HEK293T (cell line): ENCODE measurements around the gene YKT6.

Experiments
- CTCF ChIA-PET: fragments of 350-600 bp; formaldehyde crosslinking; extraction: SDS; loops from one replicate; lab custom pipeline; 2021; ENCODE audit warnings: antibody characterized with exemption, inconsistent platforms; lab: Yijun Ruan, JAX
- POLR2A ChIA-PET: fragments of 350-600 bp; formaldehyde crosslinking; extraction: SDS; loops from one replicate; lab custom pipeline; 2020; ENCODE audit warnings: antibody characterized with exemption, inconsistent platforms; lab: Yijun Ruan, JAX
- DNase-seq: peaks from one replicate; pipeline ENCODE4 v3.0.0; 2012; ENCODE audit warnings: mixed read lengths; ENCODE audit errors: extremely low spot score
- ARNT ChIP-seq: fragments of 450-650 bp; IDR thresholded peaks from 2 replicates; pipeline ENCODE4 v1.6.1; 2017; ENCODE audit warnings: mild to moderate bottlenecking
- BHLHE40 ChIP-seq: fragments of 450-650 bp; IDR thresholded peaks from 2 replicates; pipeline ENCODE4 v1.6.1; 2016; ENCODE audit warnings: mild to moderate bottlenecking, moderate library complexity, borderline replicate concordance
- CTBP1 ChIP-seq: fragments of 450-650 bp; IDR thresholded peaks from 2 replicates; pipeline ENCODE4 v1.6.1; 2016; ENCODE audit warnings: borderline replicate concordance
- ELF4 ChIP-seq: fragments of 450-650 bp; IDR thresholded peaks from 2 replicates; pipeline ENCODE4 v1.6.1; 2017; ENCODE audit warnings: antibody characterized with exemption
- FOXA1 ChIP-seq: fragments of 450-650 bp; IDR thresholded peaks from 2 replicates; pipeline ENCODE4 v1.6.1; 2016; ENCODE audit warnings: mild to moderate bottlenecking
- FOXK2 ChIP-seq: fragments of 450-650 bp; IDR thresholded peaks from 2 replicates; pipeline ENCODE4 v1.6.1; 2016; ENCODE audit warnings: mild to moderate bottlenecking
- FOXM1 ChIP-seq: fragments of 450-650 bp; IDR thresholded peaks from 2 replicates; pipeline ENCODE4 v1.6.1; 2017; ENCODE audit warnings: mild to moderate bottlenecking, borderline replicate concordance
- HDGF ChIP-seq: fragments of 450-650 bp; IDR thresholded peaks from 2 replicates; pipeline ENCODE4 v1.6.1; 2017; ENCODE audit warnings: antibody characterized with exemption, borderline replicate concordance
- L3MBTL2 ChIP-seq: fragments of 450-650 bp; conservative IDR thresholded peaks from 2 replicates; pipeline ENCODE4 v1.6.1; 2016; ENCODE audit warnings: mild to moderate bottlenecking
- LEF1 ChIP-seq: fragments of 450-650 bp; IDR thresholded peaks from 2 replicates; pipeline ENCODE4 v1.6.1; 2017; ENCODE audit warnings: mild to moderate bottlenecking, borderline replicate concordance
- NFRKB ChIP-seq: fragments of 450-650 bp; IDR thresholded peaks from 2 replicates; pipeline ENCODE4 v1.6.1; 2016; ENCODE audit warnings: mild to moderate bottlenecking, moderate library complexity
- PKNOX1 ChIP-seq: fragments of 450-650 bp; IDR thresholded peaks from 2 replicates; pipeline ENCODE4 v1.6.1; 2016
- SP1 ChIP-seq: fragments of 450-650 bp; IDR thresholded peaks from 2 replicates; pipeline ENCODE4 v1.6.1; 2017
- SUZ12 ChIP-seq: fragments of 450-650 bp; IDR thresholded peaks from 2 replicates; pipeline ENCODE4 v1.6.1; 2016; ENCODE audit warnings: mild to moderate bottlenecking
- TARDBP ChIP-seq: fragments of 450-650 bp; IDR thresholded peaks from 2 replicates; pipeline ENCODE4 v1.6.1; 2016
- ZNF384 ChIP-seq: fragments of 450-650 bp; IDR thresholded peaks from 2 replicates; pipeline ENCODE4 v1.6.1; 2016

Gene YKT6

DNA sequence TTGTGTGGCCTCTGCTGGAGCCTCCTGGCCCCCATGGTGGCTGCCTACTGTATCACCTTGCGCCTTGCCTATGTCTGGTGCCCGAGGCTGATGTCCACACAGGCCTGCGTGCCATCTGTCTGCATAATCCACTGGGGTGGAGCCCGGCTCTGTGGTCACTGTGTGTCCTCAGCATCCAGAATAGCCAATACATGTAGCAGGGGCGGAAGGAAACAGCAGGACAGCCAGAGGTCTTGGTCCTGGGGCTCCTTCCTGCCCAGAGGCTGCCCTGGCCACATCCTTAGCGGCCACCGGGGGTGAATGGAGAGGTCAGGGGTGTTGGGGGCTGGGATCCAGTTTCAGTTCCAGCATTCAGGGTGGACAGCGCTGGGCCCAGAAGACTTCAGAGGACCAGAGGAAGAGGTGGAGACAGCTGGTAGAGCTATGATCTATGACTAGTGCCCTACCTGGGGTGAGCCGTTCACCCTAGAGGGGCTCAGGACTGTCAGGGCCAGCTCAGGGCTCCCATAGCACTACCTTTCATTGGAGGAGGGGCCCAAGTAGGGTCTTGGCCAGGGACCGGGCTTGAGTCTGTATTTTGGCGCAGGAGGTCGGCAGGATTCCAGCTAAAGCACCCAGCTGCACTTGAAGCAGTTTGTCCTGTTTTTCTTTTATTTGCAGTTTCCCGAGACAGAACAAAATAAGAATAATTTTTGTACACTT lies 15.9 kb downstream of the YKT6 start:
- no peak for DNase-seq
- TF ChIP-seq FOXA1 (no peak), FOXK2 (no peak), ELF4 (no peak), BHLHE40 (no peak), PKNOX1 (no peak), TARDBP (no peak)
- ChIA-PET CTCF (no interaction called here), POLR2A (interaction anchor here (1.1 kb wide), 1 partner anchor 15 kb away, joined by 3 read pairs; no protein-coding TSS in a partner anchor)

- DNase-seq: no peak
- ChIA-PET CTCF (no interaction called here), POLR2A (no interaction called here)
- TF ChIP-seq SP1 (no peak), PKNOX1 (no peak), SUZ12 (no peak), TARDBP (no peak), LEF1 (no peak), L3MBTL2 (no peak), CTBP1 (no peak), BHLHE40 (no peak), ARNT (no peak), ZNF384 (no peak), HDGF (no peak)
Measured at GRCh38 chr7:44217223-44217714, 16.5 kb downstream of the YKT6 start.

DNA sequence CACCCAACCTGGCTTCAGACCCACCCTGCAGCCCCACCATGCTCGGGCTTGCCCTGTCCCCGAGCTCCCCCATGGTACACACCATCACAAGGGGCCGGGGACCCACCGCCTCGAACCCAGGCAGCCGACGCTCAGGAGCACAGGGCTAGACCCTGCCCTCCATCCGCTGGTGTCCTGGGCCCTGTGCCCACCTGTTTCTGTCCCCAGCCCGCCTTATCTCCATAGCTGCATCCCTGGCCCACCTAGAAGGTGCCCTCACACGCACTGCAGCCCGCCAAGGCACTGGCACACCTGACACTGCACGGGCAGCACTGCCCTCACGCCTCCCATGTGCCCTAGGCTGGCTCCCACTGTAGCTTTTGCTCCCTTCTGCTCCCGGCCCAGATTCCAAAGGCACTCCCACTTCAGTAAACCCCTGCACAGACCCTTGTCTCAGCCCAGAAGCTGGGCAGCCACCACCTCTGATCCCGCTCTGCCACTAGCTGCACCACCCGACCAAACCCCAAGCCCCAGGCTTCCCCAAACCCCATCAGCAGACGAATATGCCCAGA lies 17.1 kb downstream of the YKT6 start:
- TF ChIP-seq HDGF (no peak), FOXM1 (no peak), CTBP1 (no peak), ZNF384 (no peak), SP1 (no peak), TARDBP (no peak), ELF4 (no peak), L3MBTL2 (no peak), LEF1 (no peak), BHLHE40 (no peak), ARNT (no peak), NFRKB (no peak), PKNOX1 (no peak), FOXK2 (no peak), FOXA1 (no peak), SUZ12 (no peak)
- ChIA-PET POLR2A (no interaction called here), CTCF (no interaction called here)
- no peak for DNase-seq

DNA sequence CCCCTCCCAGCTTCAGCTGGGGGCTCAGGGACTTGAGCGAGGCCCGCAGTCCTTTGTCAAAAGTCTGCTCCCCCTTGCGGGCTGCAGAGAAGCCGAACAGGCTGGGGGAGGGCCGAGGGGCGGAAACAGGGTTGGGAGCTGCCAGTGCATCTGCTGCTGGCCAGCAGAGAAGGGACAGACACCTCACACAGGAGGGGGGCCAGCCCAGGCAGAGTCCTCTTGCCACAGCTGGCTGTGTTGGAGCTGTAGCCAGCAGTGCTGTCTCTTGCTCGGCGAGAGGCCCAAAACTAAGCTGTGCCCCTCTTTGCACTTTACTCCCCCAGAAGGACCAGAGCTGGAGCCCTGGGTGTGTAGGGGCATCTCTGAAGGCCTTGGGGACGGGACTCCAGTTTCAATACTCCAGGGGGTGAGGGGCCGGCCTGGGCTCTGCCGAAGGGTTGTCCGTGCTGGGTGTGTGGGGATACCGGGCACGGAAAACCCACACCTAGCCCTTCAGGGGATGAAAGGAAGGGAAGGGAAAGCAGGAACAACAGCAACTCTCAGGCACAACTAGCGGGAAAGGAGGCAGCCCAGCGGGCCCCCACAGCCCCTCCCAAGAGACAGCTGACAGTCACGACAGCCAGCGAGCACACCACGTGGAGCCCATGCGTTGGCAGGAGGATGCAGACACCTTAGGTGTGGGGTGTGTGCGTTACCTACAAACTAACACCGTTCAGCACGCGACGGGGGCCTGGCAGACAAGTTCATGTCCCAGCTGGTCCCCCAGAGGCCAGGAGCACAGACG lies 17.8 kb downstream of the YKT6 start:
- DNase-seq: no peak
- CTCF ChIA-PET: no interaction called here
- no peak for TF ChIP-seq FOXM1
- no peak for TF ChIP-seq TARDBP
- TF ChIP-seq L3MBTL2: no peak
- no peak for TF ChIP-seq PKNOX1
- TF ChIP-seq CTBP1: no peak
- TF ChIP-seq NFRKB: no peak
- no peak for TF ChIP-seq SUZ12
- TF ChIP-seq ZNF384: no peak
- no peak for TF ChIP-seq BHLHE40
- no peak for TF ChIP-seq ARNT
- no peak for TF ChIP-seq SP1
- TF ChIP-seq FOXK2: no peak
- TF ChIP-seq LEF1: no peak
- TF ChIP-seq FOXA1: no peak
- TF ChIP-seq HDGF: no peak
- POLR2A ChIA-PET: no interaction called here

DNA sequence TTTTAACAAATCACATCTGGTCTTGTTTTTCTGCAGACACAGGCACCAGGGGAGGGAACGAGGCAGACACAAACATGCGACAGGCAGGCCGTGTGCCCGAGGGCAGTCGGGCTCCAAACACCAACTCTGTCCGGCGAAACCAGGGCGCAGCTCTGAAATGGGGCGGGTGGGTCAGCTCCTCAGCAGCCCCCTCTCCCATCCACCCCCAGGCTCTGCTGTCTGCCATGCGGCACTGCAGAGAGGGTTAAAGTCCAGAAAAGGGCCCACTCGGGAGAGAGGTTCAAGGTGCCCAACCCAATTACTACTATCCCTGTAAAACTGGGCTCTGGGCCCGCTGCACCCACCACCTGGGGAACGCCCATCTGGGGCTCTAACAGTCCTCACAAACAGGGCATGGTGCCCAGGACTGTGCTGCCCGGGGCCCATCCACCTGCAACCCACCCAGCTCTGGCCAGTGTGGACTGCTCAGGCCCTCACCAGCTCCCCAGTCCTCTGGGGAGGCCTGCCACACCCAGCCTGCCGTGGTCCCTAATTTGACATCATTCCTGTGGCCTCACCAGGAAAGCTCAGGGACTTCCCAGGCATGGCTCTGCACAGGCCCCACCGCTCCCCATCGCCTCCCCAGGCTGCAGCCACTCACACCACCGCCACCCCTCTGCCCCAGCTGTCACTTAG lies 18.7 kb downstream of the YKT6 start:
- POLR2A ChIA-PET: no interaction called here
- CTCF ChIA-PET: no interaction called here
- DNase-seq: no peak
- no peak for TF ChIP-seq ARNT
- no peak for TF ChIP-seq ZNF384
- no peak for TF ChIP-seq SP1
- TF ChIP-seq SUZ12: no peak
